ENCODE measurements around the gene SCO2. TPM values are rescaled to one million over a fixed set of nuclear protein-coding genes. Genes with fewer than 3 reads are reported as not detected.
"Not testable (repeated sequence)": the region's sequence is repeated elsewhere in the genome, so short reads cannot be mapped to it uniquely, and the experiment has no call there.

Gene SCO2
- total RNA-seq, 2 experiments from 2014 or later = 4.1 to 4.9 TPM

DNA sequence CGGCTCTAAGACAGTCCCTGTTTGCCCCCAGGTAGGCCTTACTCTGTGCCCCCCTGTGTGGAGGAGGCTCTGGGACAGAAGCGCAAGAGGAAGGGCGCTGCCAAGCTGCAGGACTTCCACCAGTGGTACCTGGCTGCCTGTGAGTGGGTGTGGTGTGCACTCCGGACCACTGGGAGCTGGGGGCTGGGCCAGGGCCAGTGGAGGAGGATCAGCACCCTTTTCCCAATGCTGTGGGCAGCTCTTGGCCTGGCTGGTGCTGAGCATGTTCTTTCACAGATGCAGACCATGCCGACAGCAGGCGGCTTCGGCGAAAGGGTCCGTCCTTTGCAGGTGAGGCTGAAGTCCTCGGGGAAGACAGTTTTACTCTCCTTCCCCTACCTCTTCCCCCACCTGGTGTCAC, 3.7 kb downstream of the SCO2 start:
- intact Hi-C loops (cut with micrococcal nuclease; ENCODE audit: unreplicated experiment) = no loop called here
- Histone ChIP-seq H3K79me2 (ENCODE audit: insufficient read depth, low read depth, low read length) (peaks cover 4% of the 10 kb centered on the region; the same call in 1 of the 2 replicates), H3K27ac (ENCODE audit: low read depth, low read length, poor library complexity, severe bottlenecking) (no peak overlapping the region), H3K9me3 (ENCODE audit: low read length) (no peaks in the 10 kb centered on the region), H3K4me1 (ENCODE audit: insufficient read depth, low read length, poor library complexity, severe bottlenecking) (peaks cover 10% of the 10 kb centered on the region), H4K20me1 (ENCODE audit: insufficient read depth, low read length) (no peaks in the 10 kb centered on the region), H3K4me2 (ENCODE audit: low read length) (no peak overlapping the region), H3K9me2 (ENCODE audit: insufficient read depth, low read length) (no peaks in the 10 kb centered on the region), H3K36me3 (ENCODE audit: insufficient read depth, low read length) (peaks cover 84% of the 10 kb centered on the region), H3K4me3 (ENCODE audit: low read depth, low read length, poor library complexity, severe bottlenecking) (no peak overlapping the region), H2AFZ (ENCODE audit: low read length) (no peak overlapping the region)
- DNase-seq (ENCODE audit: low spot score) = no peak
- POLR2A ChIA-PET = interaction anchor here (0.5 kb wide), 1 partner anchor 39 kb away, joined by 4 read pairs; no protein-coding TSS in a partner anchor
- CTCF ChIA-PET (ENCODE audit: unreplicated experiment) = no interaction called here
- TF ChIP-seq EZH2phosphoT487 (IDR thresholded peaks at IDR 0.05; ENCODE audit: borderline replicate concordance, low read depth, low read length) = no peak
- TF ChIP-seq, protein P1, sequence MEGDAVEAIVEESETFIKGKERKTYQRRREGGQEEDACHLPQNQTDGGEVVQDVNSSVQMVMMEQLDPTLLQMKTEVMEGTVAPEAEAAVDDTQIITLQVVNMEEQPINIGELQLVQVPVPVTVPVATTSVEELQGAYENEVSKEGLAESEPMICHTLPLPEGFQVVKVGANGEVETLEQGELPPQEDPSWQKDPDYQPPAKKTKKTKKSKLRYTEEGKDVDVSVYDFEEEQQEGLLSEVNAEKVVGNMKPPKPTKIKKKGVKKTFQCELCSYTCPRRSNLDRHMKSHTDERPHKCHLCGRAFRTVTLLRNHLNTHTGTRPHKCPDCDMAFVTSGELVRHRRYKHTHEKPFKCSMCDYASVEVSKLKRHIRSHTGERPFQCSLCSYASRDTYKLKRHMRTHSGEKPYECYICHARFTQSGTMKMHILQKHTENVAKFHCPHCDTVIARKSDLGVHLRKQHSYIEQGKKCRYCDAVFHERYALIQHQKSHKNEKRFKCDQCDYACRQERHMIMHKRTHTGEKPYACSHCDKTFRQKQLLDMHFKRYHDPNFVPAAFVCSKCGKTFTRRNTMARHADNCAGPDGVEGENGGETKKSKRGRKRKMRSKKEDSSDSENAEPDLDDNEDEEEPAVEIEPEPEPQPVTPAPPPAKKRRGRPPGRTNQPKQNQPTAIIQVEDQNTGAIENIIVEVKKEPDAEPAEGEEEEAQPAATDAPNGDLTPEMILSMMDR (conservative IDR thresholded peaks at IDR 0.05; ENCODE audit: low read length) = no peak
- no TSS peak for BruUV-seq (replicated peaks)

- no peak overlapping the region for H2AFZ ChIP-seq (ENCODE audit: low read length)
- no peaks in the 10 kb centered on the region for H3K9me2 ChIP-seq (ENCODE audit: insufficient read depth, low read length)
- H3K4me3 ChIP-seq (ENCODE audit: low read depth, low read length, poor library complexity, severe bottlenecking) = no peak overlapping the region
- POLR2A ChIA-PET = interaction anchor here (0.5 kb wide), 1 partner anchor 40 kb away, joined by 4 read pairs; no protein-coding TSS in a partner anchor
- H3K9me3 ChIP-seq (ENCODE audit: low read length) = no peaks in the 10 kb centered on the region
- no peak for TF ChIP-seq EZH2phosphoT487 (IDR thresholded peaks at IDR 0.05; ENCODE audit: borderline replicate concordance, low read depth, low read length)
- TF ChIP-seq, protein P1 (conservative IDR thresholded peaks at IDR 0.05; ENCODE audit: low read length) = no peak
- H3K36me3 ChIP-seq (ENCODE audit: insufficient read depth, low read length) = peaks cover 91% of the 10 kb centered on the region
- H3K4me2 ChIP-seq (ENCODE audit: low read length) = no peak overlapping the region
- CTCF ChIA-PET (ENCODE audit: unreplicated experiment) = no interaction called here
- no peak overlapping the region for H3K27ac ChIP-seq (ENCODE audit: low read depth, low read length, poor library complexity, severe bottlenecking)
- BruUV-seq (replicated peaks) = no TSS peak
- intact Hi-C loops (cut with micrococcal nuclease; ENCODE audit: unreplicated experiment) = no loop called here
- peaks cover 4% of the 10 kb centered on the region; the same call in 1 of the 2 replicates for H3K79me2 ChIP-seq (ENCODE audit: insufficient read depth, low read depth, low read length)
- H3K4me1 ChIP-seq (ENCODE audit: insufficient read depth, low read length, poor library complexity, severe bottlenecking) = peaks cover 10% of the 10 kb centered on the region
- no peak for DNase-seq (ENCODE audit: low spot score)
- H4K20me1 ChIP-seq (ENCODE audit: insufficient read depth, low read length) = no peaks in the 10 kb centered on the region
Observed at GRCh38 chr22:50520826-50521453, 4.5 kb downstream of the SCO2 start.

GRCh38 chr22:50520184-50520583, 5.2 kb downstream of the SCO2 start:
- DNase-seq (ENCODE audit: low spot score); CTCF ChIA-PET (ENCODE audit: unreplicated experiment); H3K27ac ChIP-seq (ENCODE audit: low read depth, low read length, poor library complexity, severe bottlenecking); H3K9me3 ChIP-seq (ENCODE audit: low read length); intact Hi-C loops (cut with micrococcal nuclease; ENCODE audit: unreplicated experiment); H3K4me3 ChIP-seq (ENCODE audit: low read depth, low read length, poor library complexity, severe bottlenecking); H3K79me2 ChIP-seq (ENCODE audit: insufficient read depth, low read depth, low read length); H2AFZ ChIP-seq (ENCODE audit: low read length); POLR2A ChIA-PET; H3K4me1 ChIP-seq (ENCODE audit: insufficient read depth, low read length, poor library complexity, severe bottlenecking); H4K20me1 ChIP-seq (ENCODE audit: insufficient read depth, low read length); H3K4me2 ChIP-seq (ENCODE audit: low read length); BruUV-seq (replicated peaks); H3K9me2 ChIP-seq (ENCODE audit: insufficient read depth, low read length): not testable (repeated sequence)
- peaks cover 96% of the 10 kb centered on the region for H3K36me3 ChIP-seq (ENCODE audit: insufficient read depth, low read length)

Measured in OCI-LY7 (cell line).